GM19372 (cell line): ENCODE results near the gene CTAGE1.
"Not testable (repeated sequence)": the region's sequence is repeated elsewhere in the genome, so short reads cannot be mapped to it uniquely, and the experiment has no call there.

ENCODE experiments used
- ATAC-seq: cut with Tn5 transposase; IDR thresholded peaks from one replicate; pipeline ENCODE4 v1.9.1; 2021; ENCODE audit warnings: mild to moderate bottlenecking, low read depth, moderate library complexity; ENCODE audit not compliant: unreplicated experiment

The CTAGE1 gene, protein sequence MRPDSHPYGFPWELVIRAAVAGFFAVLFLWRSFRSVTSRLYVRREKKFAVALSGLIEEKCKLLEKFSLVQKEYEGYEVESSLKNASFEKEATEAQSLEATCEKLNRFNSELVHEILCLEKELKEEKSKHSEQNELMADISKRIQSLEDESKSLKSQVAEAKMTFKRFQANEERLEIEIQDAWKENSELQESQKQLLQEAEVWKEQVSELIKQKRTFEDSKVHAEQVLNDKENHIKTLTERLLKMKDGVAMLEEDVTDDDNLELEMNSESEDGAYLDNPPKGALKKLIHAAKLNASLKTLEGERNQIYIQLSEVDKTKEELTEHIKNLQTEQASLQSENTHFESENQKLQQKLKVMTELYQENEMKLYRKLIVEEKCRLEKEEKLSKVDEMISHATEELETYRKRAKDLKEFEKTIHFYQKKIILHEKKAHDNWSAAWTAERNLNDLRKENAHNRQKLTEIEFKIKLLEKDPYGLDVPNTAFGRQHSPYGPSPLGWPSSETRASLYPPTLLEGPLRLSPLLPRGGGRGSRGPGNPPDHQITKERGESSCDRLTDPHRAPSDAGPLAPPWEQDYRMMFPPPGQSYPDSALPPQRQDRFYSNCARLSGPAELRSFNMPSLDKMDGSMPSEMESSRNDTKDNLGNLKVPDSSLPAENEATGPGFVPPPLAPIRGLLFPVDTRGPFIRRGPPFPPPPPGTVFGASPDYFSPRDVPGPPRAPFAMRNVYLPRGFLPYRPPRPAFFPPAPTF

GRCh38 chr18:22417496-22418188 is at the start of gene CTAGE1:
TSS of gene CTAGE1 (minus strand) at chr18:22417915. CDS start at chr18:22417811, 104 bp downstream.
- ATAC-seq: no peak

DNA sequence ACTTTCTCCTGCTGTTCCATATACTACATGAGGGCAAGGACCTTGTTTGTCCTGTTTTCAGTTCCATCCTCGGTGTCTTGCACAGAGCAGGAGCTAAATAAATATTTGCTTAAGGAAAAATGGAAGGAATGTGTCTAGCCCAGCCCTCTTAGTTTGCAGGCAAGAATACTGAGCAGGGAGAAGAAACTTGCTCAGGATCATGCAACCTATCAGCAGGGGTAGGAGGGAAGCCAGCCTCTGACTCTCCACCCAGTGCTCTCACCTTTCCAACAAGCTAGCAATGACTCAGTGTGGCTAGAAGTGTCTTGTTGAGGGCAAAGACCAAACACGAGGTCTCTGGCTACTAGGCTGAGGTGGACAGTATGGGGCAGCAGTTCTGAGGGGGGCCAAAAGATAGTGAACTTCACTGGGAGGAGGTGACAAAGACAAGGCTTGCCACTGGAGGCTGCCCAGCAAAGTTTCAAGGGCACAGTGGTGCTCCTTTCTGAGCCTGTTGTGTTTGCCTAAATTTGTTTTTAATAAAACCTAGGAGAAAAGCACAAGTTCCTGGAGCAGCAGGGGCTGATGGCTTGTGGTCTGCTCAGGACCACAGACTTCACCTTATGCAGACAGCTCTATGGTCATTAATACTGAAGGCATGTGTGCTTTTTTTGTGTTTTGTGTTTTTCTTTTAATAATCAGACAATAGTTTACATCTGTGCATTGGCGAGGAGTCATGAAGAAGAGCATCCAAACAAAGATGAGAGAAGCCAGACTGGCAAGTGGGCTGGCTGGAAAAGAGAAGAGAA is 49.1 kb upstream of the CTAGE1 start:
- no peak for ATAC-seq

DNA sequence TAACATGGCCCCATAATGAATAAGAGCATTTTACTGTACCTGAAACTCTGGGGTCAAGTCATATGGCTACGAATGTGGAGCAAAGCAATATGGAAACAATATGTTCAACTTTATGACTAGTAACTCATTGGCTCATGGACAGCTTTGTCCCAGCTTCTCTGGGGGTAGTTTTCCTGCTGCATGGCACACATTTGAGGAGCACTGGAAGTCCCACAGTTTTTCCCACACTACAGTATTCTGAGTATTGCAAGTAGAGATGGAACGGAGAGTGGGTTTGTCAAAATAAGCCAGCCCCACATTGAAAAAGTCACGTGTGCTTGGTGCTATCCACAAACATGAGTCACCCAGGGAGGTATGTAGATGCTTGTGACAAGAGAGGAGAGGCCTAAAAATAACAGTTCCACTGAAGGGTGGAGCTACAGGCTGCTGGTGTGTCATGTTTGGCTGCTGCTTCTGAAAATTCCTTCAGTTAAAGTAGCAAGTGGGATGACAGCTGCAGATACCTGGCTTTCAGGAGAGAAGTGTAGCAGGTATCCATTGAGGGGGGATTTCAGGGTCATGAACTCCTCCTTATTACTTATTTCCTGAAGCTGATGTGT is 48.2 kb upstream of the CTAGE1 start:
- ATAC-seq: no peak

- no peak for ATAC-seq
Measured at GRCh38 chr18:22463076-22463475, 45.4 kb upstream of the CTAGE1 start.

DNA sequence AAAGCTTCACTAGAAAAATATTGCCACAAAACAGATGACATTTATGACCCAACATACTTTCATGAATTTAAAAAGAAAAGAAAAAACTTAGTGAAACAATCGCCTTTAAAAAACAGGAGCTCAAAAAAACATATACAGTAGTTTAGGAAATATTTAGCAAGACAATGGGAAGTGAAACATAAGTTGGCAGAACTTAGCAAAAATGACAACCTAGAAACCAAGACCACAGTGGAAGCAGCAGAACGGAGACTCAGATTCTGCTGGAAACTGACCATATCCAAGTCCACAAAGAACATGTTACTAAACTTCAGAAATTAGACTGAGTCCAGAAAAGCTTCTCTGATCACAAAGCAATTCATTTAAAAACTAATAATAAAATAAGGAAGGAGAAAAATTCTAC is 41.8 kb upstream of the CTAGE1 start:
- ATAC-seq: no peak

- ATAC-seq: no peak
Measured at GRCh38 chr18:22457524-22457923, 39.8 kb upstream of the CTAGE1 start.

DNA sequence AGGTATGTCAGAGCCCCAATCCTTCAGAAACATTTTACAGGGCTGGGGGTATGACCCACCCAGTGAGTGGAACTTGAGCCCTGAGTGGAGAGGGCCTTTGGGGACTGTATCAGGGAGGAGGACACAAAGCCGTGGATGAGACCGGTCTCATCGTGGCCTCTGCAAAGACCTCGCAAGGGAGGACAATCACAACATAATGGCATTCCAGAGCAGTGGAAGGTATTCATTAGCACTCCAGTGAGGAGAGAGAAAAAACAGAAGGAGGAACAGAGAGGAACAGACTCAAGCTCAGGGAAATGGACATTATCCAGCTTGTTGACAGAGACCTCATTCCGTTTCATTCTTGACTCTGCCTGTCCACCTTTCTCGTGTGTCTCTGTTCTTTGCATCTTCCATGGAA is 38.8 kb upstream of the CTAGE1 start:
- no peak for ATAC-seq

GRCh38 chr18:22456116-22456480 is 38.4 kb upstream of the CTAGE1 start:
- ATAC-seq: no peak

- no peak for ATAC-seq
Measured at GRCh38 chr18:22455425-22456115, 37.9 kb upstream of the CTAGE1 start.

DNA sequence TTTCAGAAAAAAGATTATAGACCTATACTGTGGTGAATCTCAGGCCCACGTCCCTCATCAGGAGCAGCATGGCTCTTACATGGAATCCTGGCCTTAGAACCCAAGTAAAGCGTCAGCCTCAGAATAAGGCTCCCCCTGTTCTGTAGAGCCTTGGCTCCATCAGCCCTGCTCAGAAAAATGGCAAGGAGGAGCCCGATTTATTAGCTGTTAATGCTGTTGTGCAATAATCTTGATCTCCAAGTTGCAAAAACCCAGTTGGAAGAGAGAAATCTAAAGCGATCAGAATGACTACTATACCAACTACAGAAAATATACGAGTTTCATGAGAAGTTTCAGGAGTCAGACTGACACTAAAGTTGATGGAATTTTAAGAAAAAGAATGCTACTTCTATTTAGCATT is 35.6 kb upstream of the CTAGE1 start:
- no peak for ATAC-seq

- ATAC-seq: no peak
Measured at GRCh38 chr18:22452226-22452668, 34.5 kb upstream of the CTAGE1 start.

DNA sequence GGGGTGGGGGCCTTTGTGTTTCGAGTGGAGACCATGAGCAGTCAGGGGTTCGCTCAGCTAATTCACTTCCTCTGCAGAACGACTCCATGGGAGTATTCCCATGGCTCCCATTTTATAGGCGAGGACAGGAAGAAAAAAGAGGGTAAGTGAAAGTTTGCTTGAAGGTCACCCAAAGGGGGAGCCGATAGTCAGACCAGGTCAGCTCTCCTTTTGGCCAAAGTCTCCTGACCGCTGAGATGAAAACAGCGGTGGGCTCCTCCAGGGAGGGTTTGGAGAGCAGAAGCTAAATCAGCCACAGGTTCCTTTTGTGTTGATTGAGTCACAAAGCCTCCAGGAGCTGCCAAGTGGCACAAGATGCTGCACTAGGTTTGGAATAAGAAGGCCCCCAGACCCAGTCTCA is 34.1 kb upstream of the CTAGE1 start:
- no peak for ATAC-seq

DNA sequence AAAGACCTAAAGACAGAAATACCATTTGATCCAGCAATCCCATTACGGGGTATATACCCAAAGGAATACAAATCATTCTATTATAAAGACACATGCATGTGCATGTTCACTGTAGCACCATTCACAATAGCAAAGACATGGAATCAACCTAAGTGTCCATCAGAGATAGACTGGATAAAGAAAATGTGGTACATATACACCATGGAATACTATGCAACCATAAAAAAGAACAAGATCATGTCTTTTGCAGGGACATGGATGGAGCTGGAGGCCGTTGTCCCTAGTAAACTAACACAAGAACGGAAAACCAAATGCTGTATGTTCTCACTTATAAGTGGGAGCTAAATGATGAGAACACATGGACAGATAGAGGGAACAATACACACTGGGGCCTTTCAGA is 33.1 kb upstream of the CTAGE1 start:
- ATAC-seq: not testable (repeated sequence)

GRCh38 chr18:22450318-22450717 is 32.6 kb upstream of the CTAGE1 start:
- ATAC-seq: not testable (repeated sequence)

- not testable (repeated sequence) for ATAC-seq
Measured at GRCh38 chr18:22449753-22450152, 32.0 kb upstream of the CTAGE1 start.

DNA sequence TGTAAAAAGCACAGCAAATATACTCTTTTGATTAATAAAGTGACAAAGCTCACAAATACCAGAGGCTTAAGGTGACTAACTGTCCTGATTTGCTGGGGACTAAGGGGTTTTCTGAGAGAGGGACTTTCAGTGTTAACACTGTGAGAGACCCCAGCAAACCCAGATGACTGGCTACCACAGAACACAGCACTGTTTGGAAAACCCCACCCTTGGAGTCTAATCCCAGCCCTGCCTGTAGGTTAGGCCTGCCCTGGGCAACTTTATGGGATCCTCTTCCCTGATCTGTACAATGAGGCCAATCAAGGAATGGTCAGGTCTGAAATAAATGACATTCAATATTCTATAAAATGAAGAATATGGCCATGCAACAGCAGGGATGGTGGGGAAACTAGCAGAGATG is 30.5 kb upstream of the CTAGE1 start:
- no peak for ATAC-seq

DNA sequence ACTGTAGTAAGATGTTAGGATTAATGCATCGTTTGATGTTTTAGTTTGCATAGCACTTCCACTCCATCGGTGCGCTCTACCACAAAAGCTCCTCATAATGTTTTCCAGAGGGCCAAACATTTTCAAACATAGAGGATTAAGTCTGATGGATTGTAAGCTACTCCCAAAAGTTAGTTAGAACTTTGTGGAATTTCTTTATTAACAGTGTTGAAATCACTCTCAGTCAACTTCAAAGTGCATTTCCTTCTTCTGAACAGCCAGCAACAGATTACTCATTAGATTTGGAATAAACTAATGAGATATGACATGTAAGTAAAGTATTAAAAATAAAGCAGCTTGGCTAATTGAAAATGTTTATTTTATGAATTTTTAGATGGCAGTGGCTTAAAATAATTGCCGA is 30.1 kb upstream of the CTAGE1 start:
- no peak for ATAC-seq

DNA sequence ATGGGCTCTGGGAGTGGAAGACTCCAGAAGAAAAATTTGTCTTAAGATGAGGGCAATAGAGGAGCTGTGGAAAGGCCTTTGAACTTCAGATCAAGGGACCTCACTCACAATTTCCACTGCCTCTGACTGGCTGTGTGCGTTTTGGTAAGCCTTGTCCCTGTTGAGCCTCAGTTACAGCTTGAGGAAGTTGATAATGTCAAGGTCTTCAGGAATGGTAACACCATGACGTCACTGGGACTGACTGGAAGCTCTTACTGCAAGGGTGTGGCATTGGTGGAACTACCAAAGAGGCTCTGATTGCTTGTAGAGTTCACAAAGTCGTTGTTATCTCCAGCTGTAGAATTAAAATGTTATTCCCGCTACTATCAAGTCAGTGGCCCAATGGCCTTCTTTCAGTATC is 29.2 kb upstream of the CTAGE1 start:
- ATAC-seq: no peak

DNA sequence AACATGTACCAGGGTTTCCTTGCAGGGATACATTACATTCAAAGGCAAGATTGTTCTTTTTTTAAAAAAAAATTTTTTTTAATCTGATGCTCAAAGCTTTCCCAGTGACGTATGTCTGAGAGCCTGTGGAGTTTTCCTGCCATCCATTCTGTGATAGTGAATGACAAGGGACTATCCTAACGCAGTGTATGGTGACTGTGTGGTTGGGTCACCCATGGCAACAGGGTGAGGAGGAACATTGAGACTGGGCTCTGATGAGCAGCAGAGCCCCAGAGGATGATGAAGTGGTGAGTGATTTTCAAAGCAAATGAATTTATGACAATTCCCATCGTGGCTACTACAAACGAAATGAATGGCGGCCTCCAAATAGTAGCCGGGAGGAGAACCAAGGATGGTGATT is 28.6 kb upstream of the CTAGE1 start:
- ATAC-seq: no peak

DNA sequence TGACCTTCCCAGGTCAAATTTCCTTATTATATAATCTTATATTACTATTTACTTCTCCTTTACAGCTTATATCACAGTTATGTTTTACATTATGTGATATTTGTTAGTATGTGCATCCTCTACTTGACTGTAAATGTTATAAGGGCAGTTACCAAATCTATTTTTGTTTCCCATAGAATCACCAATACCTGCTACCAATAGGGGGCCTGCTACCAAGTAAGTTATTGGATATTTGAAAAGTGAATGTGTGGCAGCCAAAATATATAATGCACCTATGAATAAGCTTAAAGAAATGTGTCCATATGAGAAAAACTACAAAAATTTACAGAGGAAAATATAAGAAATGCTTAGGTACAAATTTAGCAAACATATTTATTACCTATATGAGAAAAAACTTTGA is 23.9 kb upstream of the CTAGE1 start:
- no peak for ATAC-seq
